LNCAP (cell line): ENCODE results near the gene TMEM168.

Experiments used
- CTCF ChIP-seq: fragments of 450-650 bp; IDR thresholded peaks from 2 replicates; pipeline ENCODE4 v1.5.1; 2017; ENCODE audit warnings: mild to moderate bottlenecking

TMEM168 gene

GRCh38 chr7:112752576-112752975 lies 37.6 kb downstream of the TMEM168 start:
- no peak for TF ChIP-seq CTCF

GRCh38 chr7:112749775-112750174 lies 40.4 kb downstream of the TMEM168 start:
- no peak for TF ChIP-seq CTCF

GRCh38 chr7:112748381-112748780 lies 41.8 kb downstream of the TMEM168 start:
- TF ChIP-seq CTCF = no peak

- TF ChIP-seq CTCF = no peak
These were observed 44.6 kb downstream of the TMEM168 start for GRCh38 chr7:112745635-112746034.

GRCh38 chr7:112744818-112745217 lies 45.4 kb downstream of the TMEM168 start:
- TF ChIP-seq CTCF = no peak

GRCh38 chr7:112743811-112744210 lies 46.4 kb downstream of the TMEM168 start:
- TF ChIP-seq CTCF = no peak

- no peak for TF ChIP-seq CTCF
These were observed 49.5 kb downstream of the TMEM168 start for GRCh38 chr7:112740667-112741066.

- TF ChIP-seq CTCF = no peak
These were observed 50.6 kb downstream of the TMEM168 start for GRCh38 chr7:112739436-112740180.
